GM10248 (cell line): ENCODE results near the gene IFRD1.

Experiments used
- CTCF ChIA-PET: fragments of 300-600 bp; sonication (Branson Sonifier 250); formaldehyde crosslinking; extraction: SDS; loops from one replicate; lab custom pipeline; 2021; ENCODE audit warnings: antibody characterized with exemption; lab: Yijun Ruan, JAX
- POLR2A ChIA-PET: fragments of 350-650 bp; sonication (Branson Sonifier 250); formaldehyde crosslinking; extraction: SDS; loops from one replicate; lab custom pipeline; 2020; ENCODE audit warnings: antibody characterized with exemption; lab: Yijun Ruan, JAX
- DNase-seq: peaks from one replicate; pipeline ENCODE4 v3.0.0; 2012; ENCODE audit errors: extremely low spot score
- TF ChIP-seq, protein P1 (sequence below): IDR thresholded peaks from 2 replicates; pipeline ENCODE4 v1.5.1; 2012; ENCODE audit warnings: mild to moderate bottlenecking, low read depth; ENCODE audit errors: extremely low read depth, missing control alignments, control extremely low read depth

Gene IFRD1

DNA sequence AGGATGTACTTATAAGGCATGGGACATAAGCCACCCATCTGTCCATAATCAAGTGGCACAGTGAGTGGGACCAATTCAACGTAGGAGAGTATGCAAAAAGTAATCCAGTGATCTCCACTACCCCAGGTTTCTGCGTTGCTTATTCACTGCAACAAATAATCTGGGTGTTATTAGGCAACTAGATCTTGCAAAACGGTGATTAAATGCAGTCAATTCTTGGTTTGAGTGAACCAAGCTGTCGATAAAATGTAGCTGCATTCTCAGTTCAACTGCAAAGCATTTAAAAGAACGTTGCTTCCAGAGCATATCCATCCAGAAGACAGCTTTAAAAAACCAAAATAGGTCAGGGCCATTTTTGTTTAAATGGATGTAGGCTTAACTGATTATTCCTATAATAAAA, 35.5 kb downstream of the IFRD1 start:
- CTCF ChIA-PET = interaction anchor here (0.9 to 2.6 kb wide), 3 partner anchors 10 to 72 kb away, joined by 4 to 12 read pairs (median 5); no protein-coding TSS in a partner anchor
- no peak for DNase-seq
- TF ChIP-seq, protein P1, sequence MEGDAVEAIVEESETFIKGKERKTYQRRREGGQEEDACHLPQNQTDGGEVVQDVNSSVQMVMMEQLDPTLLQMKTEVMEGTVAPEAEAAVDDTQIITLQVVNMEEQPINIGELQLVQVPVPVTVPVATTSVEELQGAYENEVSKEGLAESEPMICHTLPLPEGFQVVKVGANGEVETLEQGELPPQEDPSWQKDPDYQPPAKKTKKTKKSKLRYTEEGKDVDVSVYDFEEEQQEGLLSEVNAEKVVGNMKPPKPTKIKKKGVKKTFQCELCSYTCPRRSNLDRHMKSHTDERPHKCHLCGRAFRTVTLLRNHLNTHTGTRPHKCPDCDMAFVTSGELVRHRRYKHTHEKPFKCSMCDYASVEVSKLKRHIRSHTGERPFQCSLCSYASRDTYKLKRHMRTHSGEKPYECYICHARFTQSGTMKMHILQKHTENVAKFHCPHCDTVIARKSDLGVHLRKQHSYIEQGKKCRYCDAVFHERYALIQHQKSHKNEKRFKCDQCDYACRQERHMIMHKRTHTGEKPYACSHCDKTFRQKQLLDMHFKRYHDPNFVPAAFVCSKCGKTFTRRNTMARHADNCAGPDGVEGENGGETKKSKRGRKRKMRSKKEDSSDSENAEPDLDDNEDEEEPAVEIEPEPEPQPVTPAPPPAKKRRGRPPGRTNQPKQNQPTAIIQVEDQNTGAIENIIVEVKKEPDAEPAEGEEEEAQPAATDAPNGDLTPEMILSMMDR = no peak
- POLR2A ChIA-PET = no interaction called here

DNA sequence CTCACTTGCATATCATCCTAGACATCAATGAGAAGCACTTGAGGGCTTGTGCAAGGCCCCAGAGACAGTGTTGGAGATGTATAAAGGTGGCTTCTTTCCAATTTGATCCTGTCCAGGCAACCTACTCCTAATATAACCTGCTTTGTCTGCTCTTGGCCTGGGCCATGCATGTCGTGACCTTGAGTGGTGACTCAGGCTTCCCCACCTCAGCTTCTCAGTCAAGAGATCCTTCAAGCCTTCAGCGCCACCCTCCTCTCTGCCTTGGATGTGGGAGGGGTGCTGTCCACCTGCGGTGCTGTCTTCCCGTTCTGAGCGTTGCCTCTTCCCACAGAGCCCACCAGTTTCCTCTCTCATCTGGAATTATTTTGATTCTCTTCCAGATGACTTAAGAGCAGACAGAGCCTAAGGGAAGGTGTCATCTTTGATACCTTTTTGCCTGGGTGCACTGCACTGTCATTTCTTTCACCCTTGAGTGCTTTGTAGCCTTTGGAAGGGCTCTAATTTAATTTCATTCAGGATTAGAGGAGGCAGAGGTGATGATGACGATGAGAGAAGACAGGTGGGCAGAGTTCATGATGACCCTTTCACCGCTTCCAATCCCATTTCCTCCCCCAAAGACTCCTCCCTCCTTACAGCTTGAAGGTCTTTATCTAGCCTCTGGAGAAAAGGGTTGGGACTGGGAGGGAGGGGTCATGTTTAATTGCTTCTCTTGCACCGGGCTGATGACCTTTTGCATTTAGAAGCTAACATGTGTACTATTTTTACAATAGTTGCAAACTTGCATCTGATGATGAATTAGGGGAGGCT, 37.4 kb downstream of the IFRD1 start:
- POLR2A ChIA-PET = no interaction called here
- no peak for DNase-seq
- CTCF ChIA-PET = interaction anchor here (1.4 to 2.6 kb wide), 2 partner anchors 9 to 10 kb away, joined by 3 to 12 read pairs; no protein-coding TSS in a partner anchor
- TF ChIP-seq, protein P1 = no peak

DNA sequence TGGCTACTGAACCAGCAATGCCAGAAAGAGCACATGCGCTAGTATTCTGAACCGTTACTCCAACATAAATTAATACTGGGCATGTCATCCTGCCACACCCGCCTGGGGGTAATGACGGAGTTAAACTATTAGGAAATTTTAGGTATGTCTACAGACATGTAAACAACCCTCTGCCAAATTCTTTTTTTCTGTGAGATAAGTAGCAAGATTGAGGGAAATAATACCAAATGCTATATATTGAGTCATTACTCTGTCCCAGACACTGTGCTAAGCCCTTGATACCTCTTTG, 37.9 kb downstream of the IFRD1 start:
- DNase-seq = no peak
- ChIA-PET POLR2A (no interaction called here), CTCF (interaction anchor here (1.4 to 2.6 kb wide), 2 partner anchors 8 to 10 kb away, joined by 3 to 12 read pairs; no protein-coding TSS in a partner anchor)
- TF ChIP-seq, protein P1 = no peak

DNA sequence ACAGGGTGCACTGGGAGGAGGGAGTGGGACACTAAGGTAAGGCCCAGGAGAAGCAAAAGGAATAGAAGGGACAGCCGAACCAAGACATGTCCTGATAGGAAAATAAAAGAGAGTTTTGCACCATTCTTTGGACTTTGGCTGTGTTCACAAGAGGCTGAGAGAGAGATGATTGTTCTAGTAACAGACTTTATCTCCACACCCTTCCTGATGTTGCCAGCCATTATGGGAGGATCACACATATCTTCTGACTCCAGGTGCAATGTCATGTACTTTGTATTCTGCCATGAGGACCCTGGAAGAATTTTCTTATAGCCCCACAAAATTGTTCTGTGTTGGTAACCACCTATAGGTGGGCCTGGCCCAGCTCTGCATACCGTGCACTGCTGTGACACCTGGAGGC, 41.9 kb downstream of the IFRD1 start:
- ChIA-PET POLR2A (no interaction called here), CTCF (interaction anchor here (1.3 kb wide), 1 partner anchor 751 kb away, joined by 3 read pairs; no protein-coding TSS in a partner anchor)
- no peak for DNase-seq
- TF ChIP-seq, protein P1 = no peak

DNA sequence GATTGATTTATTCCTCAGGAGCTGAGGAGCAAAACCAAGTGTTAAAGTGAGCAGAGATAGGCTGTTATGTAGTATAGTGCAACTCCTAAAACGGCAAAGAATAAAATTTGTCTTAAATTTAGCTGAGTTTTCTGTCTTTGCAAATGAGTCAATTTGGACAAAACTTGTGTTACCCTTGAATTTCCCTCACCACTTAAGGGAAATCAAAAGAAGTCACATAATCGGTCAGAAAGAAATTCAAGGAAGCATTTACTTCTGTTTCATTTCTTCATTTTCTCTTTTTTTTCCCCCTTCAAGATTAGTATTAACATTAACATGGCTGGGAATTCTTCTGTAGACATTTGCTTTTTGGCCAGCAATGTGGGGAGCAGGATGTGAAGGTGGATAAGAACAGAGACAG, 44.4 kb downstream of the IFRD1 start:
- TF ChIP-seq, protein P1 = no peak
- no peak for DNase-seq
- POLR2A ChIA-PET = no interaction called here
- CTCF ChIA-PET = interaction anchor here (0.9 to 2.5 kb wide), 2 partner anchors 15 to 762 kb away, joined by 3 to 10 read pairs; no protein-coding TSS in a partner anchor

DNA sequence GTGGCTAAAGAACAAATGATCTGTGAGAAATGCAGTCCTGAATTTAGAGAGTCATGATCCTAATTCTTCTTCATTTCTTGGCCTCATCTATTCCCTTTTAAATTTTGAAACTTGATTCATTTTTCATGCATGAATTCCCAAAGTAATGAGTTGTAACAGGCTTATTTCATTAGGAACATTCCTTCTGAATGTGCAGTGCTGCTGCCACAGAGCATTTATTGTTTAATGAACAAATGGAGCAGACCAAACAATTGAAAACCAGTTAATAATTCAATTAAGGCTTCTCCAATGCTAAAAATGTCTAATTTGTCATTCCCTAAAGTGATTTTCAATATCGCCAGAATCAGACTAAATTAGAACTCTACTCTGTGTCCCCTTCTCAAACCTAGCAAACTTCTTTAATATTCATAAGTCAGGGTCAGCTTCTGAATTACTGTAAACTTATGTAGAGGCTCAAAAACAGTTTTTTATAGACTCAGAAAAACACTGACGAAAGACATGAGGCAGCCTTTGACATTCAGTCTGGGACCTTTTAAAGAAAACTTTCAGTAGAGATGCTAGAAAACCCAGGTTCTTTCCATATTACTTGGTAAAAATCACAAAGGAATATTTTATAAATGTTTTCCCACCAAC, 45.0 kb downstream of the IFRD1 start:
- POLR2A ChIA-PET = no interaction called here
- no peak for DNase-seq
- TF ChIP-seq, protein P1 = no peak
- CTCF ChIA-PET = interaction anchor here (0.9 to 3.0 kb wide), 10 partner anchors 8 to 763 kb away, joined by 3 to 36 read pairs (median 9); no protein-coding TSS in a partner anchor
